ENCODE data around the gene DNAJB9. TPM values are rescaled to one million over a fixed set of nuclear protein-coding genes. Genes with fewer than 3 reads are reported as not detected.

Gene DNAJB9
- total and polyA plus RNA-seq, 9 of the 15 experiments (the other 6 are each of a cell fraction or from before 2014, with no cell fraction given): 4.3 to 34.2 (median 9.6) TPM

DNA sequence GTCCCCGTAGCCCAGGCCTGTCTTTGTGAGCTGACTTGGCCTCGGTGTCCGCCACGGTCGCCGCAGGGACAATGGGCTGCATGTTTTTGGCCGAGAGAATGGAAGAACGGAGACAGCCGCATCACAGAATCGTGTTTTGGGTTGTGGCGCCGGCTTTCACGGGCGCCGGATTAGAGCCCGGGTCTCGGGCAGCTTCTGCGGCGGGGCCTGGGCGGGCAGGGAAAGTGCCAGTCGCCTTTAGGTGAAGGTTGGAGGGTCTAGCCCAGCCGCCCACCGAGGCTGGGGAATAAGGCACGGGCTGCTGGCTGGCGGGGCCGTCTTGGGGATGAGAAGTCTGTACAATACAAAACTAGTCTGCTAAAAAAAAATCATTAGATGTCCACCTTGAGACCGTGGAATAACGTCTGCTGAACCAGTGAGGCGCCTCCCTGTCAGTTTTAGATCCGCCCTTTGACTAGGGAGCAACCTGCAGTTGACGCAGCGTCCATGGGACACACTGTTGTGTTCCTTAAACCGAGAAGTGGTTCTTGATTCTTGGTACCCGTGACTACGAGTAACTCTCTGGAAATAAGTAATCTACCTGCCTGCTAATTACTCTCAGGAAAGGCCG lies 577 bp downstream of the DNAJB9 start (continued):
- TF ChIP-seq NR2F6 (CRISPR knock-in tag; IDR thresholded peaks at IDR 0.05) (no peak), SIX5 (IDR thresholded peaks at IDR 0.05; ENCODE audit: borderline replicate concordance in 1 of 2, insufficient read depth in 1 of 2, low read depth in 1 of 2, low read length in 2 of 2) (no peak), MBD1 (CRISPR knock-in tag; IDR thresholded peaks at IDR 0.05) (no peak), HINFP (tag; conservative IDR thresholded peaks at IDR 0.05; ENCODE audit: low read depth) (no peak), TAF1 (IDR thresholded peaks at IDR 0.05; ENCODE audit: control insufficient read depth, extremely low read depth, insufficient read depth, low read length, severe bottlenecking) (peak; percentile 58), U2AF1 (optimal IDR thresholded peaks at IDR 0.05; ENCODE audit: low read depth, low read length) (no peak), E2F1 (CRISPR knock-in tag; IDR thresholded peaks at IDR 0.05) (no peak), HNRNPUL1 (IDR thresholded peaks at IDR 0.05; ENCODE audit: low read length) (no peak), BDP1 (IDR thresholded peaks at IDR 0.05; ENCODE audit: insufficient read depth, insufficient read length) (no peak), TEAD1 (CRISPR knock-in tag; IDR thresholded peaks at IDR 0.05) (0 out of 4 replicates have a peak, but pooled peaks of 1 of the 2 experiments have one; percentile 3), ZNF57 (CRISPR knock-in tag; IDR thresholded peaks at IDR 0.05) (no peak), MEF2A (IDR thresholded peaks at IDR 0.05; ENCODE audit: control insufficient read depth, low read depth, low read length) (no peak), FOXO4 (CRISPR knock-in tag; IDR thresholded peaks at IDR 0.05) (no peak), ZNF436 (CRISPR knock-in tag; IDR thresholded peaks at IDR 0.05) (no peak), MTF1 (CRISPR knock-in tag; IDR thresholded peaks at IDR 0.05; ENCODE audit: borderline replicate concordance) (no peak), PREB (CRISPR knock-in tag; IDR thresholded peaks at IDR 0.05) (no peak), NCOA2 (IDR thresholded peaks at IDR 0.05; ENCODE audit: partially characterized antibody in 2 of 2) (no peak), CTBP1 (IDR thresholded peaks at IDR 0.05; ENCODE audit: borderline replicate concordance) (no peak; the same call in 1 of the 2 replicates)
- TF ChIP-seq, protein P1, sequence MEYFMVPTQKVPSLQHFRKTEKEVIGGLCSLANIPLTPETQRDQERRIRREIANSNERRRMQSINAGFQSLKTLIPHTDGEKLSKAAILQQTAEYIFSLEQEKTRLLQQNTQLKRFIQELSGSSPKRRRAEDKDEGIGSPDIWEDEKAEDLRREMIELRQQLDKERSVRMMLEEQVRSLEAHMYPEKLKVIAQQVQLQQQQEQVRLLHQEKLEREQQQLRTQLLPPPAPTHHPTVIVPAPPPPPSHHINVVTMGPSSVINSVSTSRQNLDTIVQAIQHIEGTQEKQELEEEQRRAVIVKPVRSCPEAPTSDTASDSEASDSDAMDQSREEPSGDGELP (CRISPR knock-in tag; IDR thresholded peaks at IDR 0.05; ENCODE audit: borderline replicate concordance): no peak

Data from K562 (cell line).